ENCODE data around the gene APP.

DNA sequence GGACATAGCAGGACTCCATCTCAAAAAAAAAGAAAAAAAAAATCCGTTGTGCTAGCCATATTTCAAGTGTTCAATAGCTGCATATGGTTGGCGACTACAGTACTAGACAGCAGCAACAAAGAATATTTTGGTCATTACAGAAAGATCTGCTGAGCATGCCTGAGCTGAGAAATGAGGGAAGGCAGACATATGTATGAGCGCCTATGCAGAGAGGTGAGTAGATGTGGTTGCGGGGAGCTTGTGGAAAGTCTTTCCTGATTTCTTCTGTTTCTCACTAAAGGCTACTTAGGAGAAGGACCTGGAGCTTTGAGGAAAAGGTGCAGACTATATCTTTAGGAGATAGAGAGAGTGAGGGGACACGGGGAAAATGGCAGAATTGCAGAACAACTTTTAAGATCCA, 21.0 kb upstream of the APP start:
- TF ChIP-seq POLR2AphosphoS5 (IDR thresholded peaks at IDR 0.05) (no peak), POLR2A (IDR thresholded peaks at IDR 0.05) (no peak), EP300 (IDR thresholded peaks at IDR 0.05) (no peak)
- TF ChIP-seq, protein P1, sequence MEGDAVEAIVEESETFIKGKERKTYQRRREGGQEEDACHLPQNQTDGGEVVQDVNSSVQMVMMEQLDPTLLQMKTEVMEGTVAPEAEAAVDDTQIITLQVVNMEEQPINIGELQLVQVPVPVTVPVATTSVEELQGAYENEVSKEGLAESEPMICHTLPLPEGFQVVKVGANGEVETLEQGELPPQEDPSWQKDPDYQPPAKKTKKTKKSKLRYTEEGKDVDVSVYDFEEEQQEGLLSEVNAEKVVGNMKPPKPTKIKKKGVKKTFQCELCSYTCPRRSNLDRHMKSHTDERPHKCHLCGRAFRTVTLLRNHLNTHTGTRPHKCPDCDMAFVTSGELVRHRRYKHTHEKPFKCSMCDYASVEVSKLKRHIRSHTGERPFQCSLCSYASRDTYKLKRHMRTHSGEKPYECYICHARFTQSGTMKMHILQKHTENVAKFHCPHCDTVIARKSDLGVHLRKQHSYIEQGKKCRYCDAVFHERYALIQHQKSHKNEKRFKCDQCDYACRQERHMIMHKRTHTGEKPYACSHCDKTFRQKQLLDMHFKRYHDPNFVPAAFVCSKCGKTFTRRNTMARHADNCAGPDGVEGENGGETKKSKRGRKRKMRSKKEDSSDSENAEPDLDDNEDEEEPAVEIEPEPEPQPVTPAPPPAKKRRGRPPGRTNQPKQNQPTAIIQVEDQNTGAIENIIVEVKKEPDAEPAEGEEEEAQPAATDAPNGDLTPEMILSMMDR (IDR thresholded peaks at IDR 0.05): no peak
